Colonic mucosa (tissue), 4 donors: ENCODE measurements around the gene KIF16B. TPM values are rescaled to one million over a fixed set of nuclear protein-coding genes. Genes with fewer than 3 reads are reported as not detected.

Experiments
- DNase-seq: peaks from one replicate; pipeline ENCODE4 v3.0.0-alpha.2; 2020
- H3K27ac ChIP-seq: fragments of 200-600 bp; one replicate; pipeline ENCODE4 v1.8.0; 2021
- H3K27me3 ChIP-seq: fragments of 200-600 bp; one replicate; pipeline ENCODE4 v1.8.0; 2021
- H3K36me3 ChIP-seq: fragments of 200-600 bp; one replicate; pipeline ENCODE4 v1.8.0; 2021
- H3K4me1 ChIP-seq: fragments of 200-600 bp; one replicate; pipeline ENCODE4 v1.8.0; 2021; ENCODE audit warnings: mild to moderate bottlenecking
- H3K4me3 ChIP-seq: fragments of 200-600 bp; one replicate; pipeline ENCODE4 v1.8.0; 2021
- H3K9ac ChIP-seq, 2 donors: one replicate each; pipeline ENCODE4 v1.7.0; 2013; ENCODE audit warnings: control low read depth in 2 of 2, low read depth in 2 of 2, low read length in 2 of 2
- H3K9me3 ChIP-seq: fragments of 200-600 bp; one replicate; pipeline ENCODE4 v1.8.0; 2021
- intact Hi-C: fragments of 100-400 bp; cut with DNase I; formaldehyde crosslinking; loops from one replicate; pipeline ENCODE4 v1.14.1; 2022
- total RNA-seq, 2 donors: library from RNA; stranded (reverse); fragmentation: NEBNext Ultra II Directional in 1 of 2; extraction: Animal tissue kit (Norgen Biotek cat#: 25700) in 1 of 2; gene quantifications; one replicate each; pipeline ENCODE4 v1.2.1, GENCODE V29; 2021
- TF ChIP-seq, protein P1 (sequence below): fragments of 200-600 bp; IDR thresholded peaks from one replicate; pipeline ENCODE4 v1.8.0; 2022; ENCODE audit warnings: antibody characterized with exemption, mild to moderate bottlenecking
- donor health status: healthy.
- donor health status: DM: no; HTN: no; CAD: no.
- donor health status: DM: no; HTN: no; CAD: no.

The KIF16B gene
- total RNA-seq, 2 donors from 2014 or later: 41.6 to 68.7 TPM

- DNase-seq: no peak
Measured at GRCh38 chr20:16244892-16245291, 328.4 kb downstream of the KIF16B start.

GRCh38 chr20:16243470-16243869 is 329.8 kb downstream of the KIF16B start:
- no peaks in the 10 kb centered on the region for H3K36me3 ChIP-seq
- TF ChIP-seq, protein P1, sequence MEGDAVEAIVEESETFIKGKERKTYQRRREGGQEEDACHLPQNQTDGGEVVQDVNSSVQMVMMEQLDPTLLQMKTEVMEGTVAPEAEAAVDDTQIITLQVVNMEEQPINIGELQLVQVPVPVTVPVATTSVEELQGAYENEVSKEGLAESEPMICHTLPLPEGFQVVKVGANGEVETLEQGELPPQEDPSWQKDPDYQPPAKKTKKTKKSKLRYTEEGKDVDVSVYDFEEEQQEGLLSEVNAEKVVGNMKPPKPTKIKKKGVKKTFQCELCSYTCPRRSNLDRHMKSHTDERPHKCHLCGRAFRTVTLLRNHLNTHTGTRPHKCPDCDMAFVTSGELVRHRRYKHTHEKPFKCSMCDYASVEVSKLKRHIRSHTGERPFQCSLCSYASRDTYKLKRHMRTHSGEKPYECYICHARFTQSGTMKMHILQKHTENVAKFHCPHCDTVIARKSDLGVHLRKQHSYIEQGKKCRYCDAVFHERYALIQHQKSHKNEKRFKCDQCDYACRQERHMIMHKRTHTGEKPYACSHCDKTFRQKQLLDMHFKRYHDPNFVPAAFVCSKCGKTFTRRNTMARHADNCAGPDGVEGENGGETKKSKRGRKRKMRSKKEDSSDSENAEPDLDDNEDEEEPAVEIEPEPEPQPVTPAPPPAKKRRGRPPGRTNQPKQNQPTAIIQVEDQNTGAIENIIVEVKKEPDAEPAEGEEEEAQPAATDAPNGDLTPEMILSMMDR: no peak
- no peaks in the 10 kb centered on the region for H3K9me3 ChIP-seq
- no peak overlapping the region for H3K9ac ChIP-seq
- H3K27me3 ChIP-seq: no peaks in the 10 kb centered on the region
- H3K27ac ChIP-seq: no peak overlapping the region
- no peak for DNase-seq
- intact Hi-C loops: no loop called here
- no peak overlapping the region for H3K4me3 ChIP-seq
- H3K4me1 ChIP-seq: no peaks in the 10 kb centered on the region

More at GRCh38 chr20:16244892-16245291, 328.4 kb downstream of the KIF16B start:
- Histone ChIP-seq H3K27me3 (no peaks in the 10 kb centered on the region), H3K9ac (no peak overlapping the region), H3K27ac (no peak overlapping the region), H3K4me1 (no peaks in the 10 kb centered on the region), H3K36me3 (no peaks in the 10 kb centered on the region), H3K4me3 (no peak overlapping the region), H3K9me3 (no peaks in the 10 kb centered on the region)
- intact Hi-C loops: no loop called here
- TF ChIP-seq, protein P1: no peak

GRCh38 chr20:16241911-16242310 is 331.3 kb downstream of the KIF16B start:
- no peaks in the 10 kb centered on the region for H3K9me3 ChIP-seq
- no peak overlapping the region for H3K4me3 ChIP-seq
- H3K4me1 ChIP-seq: no peaks in the 10 kb centered on the region
- TF ChIP-seq, protein P1: no peak
- H3K27me3 ChIP-seq: no peaks in the 10 kb centered on the region
- no peak for DNase-seq
- H3K27ac ChIP-seq: no peak overlapping the region
- H3K9ac ChIP-seq: no peak overlapping the region
- no peaks in the 10 kb centered on the region for H3K36me3 ChIP-seq
- intact Hi-C loops: no loop called here

- no peaks in the 10 kb centered on the region for H3K4me1 ChIP-seq
- no peak overlapping the region for H3K9ac ChIP-seq
- TF ChIP-seq, protein P1: no peak
- intact Hi-C loops: no loop called here
- no peak overlapping the region for H3K4me3 ChIP-seq
- DNase-seq: no peak
- no peak overlapping the region for H3K27ac ChIP-seq
- H3K36me3 ChIP-seq: no peaks in the 10 kb centered on the region
- no peaks in the 10 kb centered on the region for H3K9me3 ChIP-seq
- no peaks in the 10 kb centered on the region for H3K27me3 ChIP-seq
Measured at GRCh38 chr20:16240355-16240754, 332.9 kb downstream of the KIF16B start.

DNA sequence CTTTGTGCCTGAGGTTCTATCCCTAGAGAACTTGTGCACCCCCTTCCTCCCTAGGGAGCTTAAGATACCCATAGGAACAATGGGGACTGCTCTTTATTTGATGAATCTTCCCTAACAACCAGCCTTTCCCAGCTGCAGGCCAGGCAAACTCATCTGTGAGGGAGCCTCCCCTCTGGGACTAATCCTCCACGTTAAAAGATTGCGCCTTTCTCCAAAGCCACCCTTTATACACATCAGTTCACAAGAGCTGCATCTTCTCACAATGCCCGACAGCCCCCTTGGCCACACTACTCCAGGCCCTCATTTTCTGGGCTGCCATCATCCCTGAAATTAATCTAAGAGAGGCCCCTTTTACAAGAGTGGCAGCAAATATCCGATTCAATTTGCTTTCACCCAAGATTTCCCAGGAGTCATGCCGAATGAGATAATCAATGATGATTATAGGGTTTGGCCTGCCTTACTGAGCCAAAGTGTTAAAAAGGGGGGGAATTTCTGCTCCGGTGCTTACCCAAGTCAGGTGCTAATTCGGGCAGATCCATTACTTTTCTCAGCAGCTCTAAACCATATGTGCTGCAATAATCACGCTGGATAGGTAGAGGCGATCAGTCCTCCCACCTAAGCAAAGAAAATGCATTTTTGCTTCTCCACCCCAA is 336.5 kb downstream of the KIF16B start:
- Histone ChIP-seq H3K27ac (no peak overlapping the region), H3K36me3 (no peaks in the 10 kb centered on the region), H3K27me3 (no peaks in the 10 kb centered on the region), H3K4me3 (no peak overlapping the region), H3K9me3 (no peaks in the 10 kb centered on the region), H3K9ac (no peak overlapping the region), H3K4me1 (no peaks in the 10 kb centered on the region)
- intact Hi-C loops: no loop called here
- TF ChIP-seq, protein P1: no peak
- DNase-seq: no peak
